GM12872 (cell line): ENCODE results near the gene BAG1.
A peak's percentile ranks its signal among the peaks of the same experiment; 100 is the strongest.

Source experiments
- CTCF ChIP-seq: IDR thresholded peaks from 3 replicates; pipeline ENCODE4 v1.5.1; 2011; ENCODE audit warnings: low read depth, mild to moderate bottlenecking, low read length, moderate library complexity; ENCODE audit not compliant: insufficient read depth

BAG1 gene

GRCh38 chr9:33233626-33234342 lies 30.7 kb downstream of the BAG1 start:
- no peak for TF ChIP-seq CTCF

- no peak for TF ChIP-seq CTCF
Measured at GRCh38 chr9:33232815-33233214, 31.7 kb downstream of the BAG1 start.

- no peak for TF ChIP-seq CTCF
Measured at GRCh38 chr9:33231623-33231942, 32.9 kb downstream of the BAG1 start.

GRCh38 chr9:33230756-33231622 lies 33.5 kb downstream of the BAG1 start:
- TF ChIP-seq CTCF, result no peak

GRCh38 chr9:33229359-33230114 lies 35.0 kb downstream of the BAG1 start:
- 0 out of 3 replicates have a peak, but pooled peaks have one; percentile 25 for TF ChIP-seq CTCF

- TF ChIP-seq CTCF, result no peak
Measured at GRCh38 chr9:33228606-33229005, 35.9 kb downstream of the BAG1 start.

- no peak for TF ChIP-seq CTCF
Measured at GRCh38 chr9:33227741-33228140, 36.8 kb downstream of the BAG1 start.
